GM23338 (cell line): Measurements from ENCODE around the gene ANKH. TPM values are rescaled to one million over a fixed set of nuclear protein-coding genes. Genes with fewer than 3 reads are reported as not detected.

ENCODE experiments used
- ATAC-seq: fragments of 200-7000 bp; cut with Tn5 transposase; 3 replicates; pipeline ENCODE4 v1.9.1; 2020
- DNase-seq: peaks from one replicate; pipeline ENCODE4 v3.0.0-alpha.2; 2015; ENCODE audit warnings: low spot score
- H2AFZ ChIP-seq: fragments of 200-600 bp; sonication (generic); 2 replicates; pipeline ENCODE4 v1.8.0; 2016; ENCODE audit warnings: antibody characterized with exemption, mild to moderate bottlenecking, moderate library complexity
- H3F3A ChIP-seq: fragments of 200-600 bp; sonication (generic); replicated peaks from 2 replicates; pipeline ENCODE4 v1.8.0; 2017; ENCODE audit warnings: antibody characterized with exemption, mixed run types, low read depth
- H3K27ac ChIP-seq: fragments of 200-600 bp; sonication (generic); 2 replicates; pipeline ENCODE4 v1.6.1; 2016; ENCODE audit warnings: low read depth
- H3K27me3 ChIP-seq: fragments of 200-600 bp; sonication (generic); 2 replicates; pipeline ENCODE4 v1.8.0; 2016; ENCODE audit warnings: mild to moderate bottlenecking, mixed run types, moderate library complexity; ENCODE audit not compliant: insufficient read depth
- H3K36me3 ChIP-seq: fragments of 200-600 bp; sonication (generic); 2 replicates; pipeline ENCODE4 v1.8.0; 2016; ENCODE audit warnings: mild to moderate bottlenecking; ENCODE audit not compliant: insufficient read depth
- H3K4me1 ChIP-seq: fragments of 200-600 bp; sonication (generic); 2 replicates; pipeline ENCODE4 v1.8.0; 2016; ENCODE audit warnings: mild to moderate bottlenecking, moderate library complexity; ENCODE audit not compliant: insufficient read depth
- H3K4me2 ChIP-seq: fragments of 200-600 bp; sonication (generic); 2 replicates; pipeline ENCODE4 v1.7.1; 2017; ENCODE audit warnings: mixed run types
- H3K4me3 ChIP-seq: fragments of 200-600 bp; sonication (generic); 2 replicates; pipeline ENCODE4 v1.6.1; 2016; ENCODE audit warnings: mixed run types
- H3K79me2 ChIP-seq: fragments of 200-600 bp; sonication (generic); replicated peaks from 2 replicates; pipeline ENCODE4 v1.8.0; 2017; ENCODE audit warnings: mild to moderate bottlenecking; ENCODE audit not compliant: insufficient read depth
- H3K9me2 ChIP-seq: fragments of 200-600 bp; sonication (generic); 2 replicates; pipeline ENCODE4 v1.8.0; 2017; ENCODE audit not compliant: insufficient read depth
- H4K20me1 ChIP-seq: fragments of 200-600 bp; sonication (generic); replicated peaks from 2 replicates; pipeline ENCODE4 v1.8.0; 2017; ENCODE audit warnings: mild to moderate bottlenecking; ENCODE audit not compliant: insufficient read depth
- H3K27ac Mint-ChIP-seq: 2 replicates; pipeline ENCODE4 v1.8.0; 2020; ENCODE audit warnings: inconsistent platforms, mild to moderate bottlenecking, moderate library complexity, mixed read lengths
- H3K27me3 Mint-ChIP-seq: 3 replicates; pipeline ENCODE4 v1.8.0; 2022; ENCODE audit warnings: low read depth, mild to moderate bottlenecking, moderate library complexity, mixed read lengths, inconsistent platforms; ENCODE audit not compliant: insufficient read depth, poor library complexity
- H3K36me3 Mint-ChIP-seq: 3 replicates; pipeline ENCODE4 v1.8.0; 2021; ENCODE audit warnings: low read depth, mild to moderate bottlenecking, inconsistent platforms, moderate library complexity, mixed read lengths
- H3K4me1 Mint-ChIP-seq: 3 replicates; pipeline ENCODE4 v1.8.0; 2020; ENCODE audit warnings: mild to moderate bottlenecking, inconsistent platforms, mixed read lengths
- H3K4me3 Mint-ChIP-seq: 3 replicates; pipeline ENCODE4 v1.8.0; 2021; ENCODE audit warnings: moderate library complexity, mild to moderate bottlenecking, inconsistent platforms, mixed read lengths
- H3K9me3 Mint-ChIP-seq: 3 replicates; pipeline ENCODE4 v1.8.0; 2020; ENCODE audit warnings: moderate library complexity, mild to moderate bottlenecking, inconsistent platforms, mixed read lengths
- CREB1 ChIP-seq: fragments of 250-450 bp; sonication (Bioruptor Pico); IDR thresholded peaks from 2 replicates; pipeline ENCODE4 v1.5.0; 2020; ENCODE audit warnings: low read depth, mild to moderate bottlenecking, moderate library complexity
- ETS1 ChIP-seq: IDR thresholded peaks from 2 replicates; pipeline ENCODE4 v1.6.1; 2016; ENCODE audit warnings: antibody characterized with exemption
- EZH2 ChIP-seq: fragments of 200-600 bp; sonication (generic); IDR thresholded peaks from one replicate; pipeline ENCODE4 v1.8.0; 2017; ENCODE audit warnings: antibody characterized with exemption, mild to moderate bottlenecking, low read depth; ENCODE audit not compliant: unreplicated experiment
- EZH2phosphoT487 ChIP-seq: fragments of 200-600 bp; sonication (generic); IDR thresholded peaks from one replicate; pipeline ENCODE4 v1.8.1; 2018; ENCODE audit warnings: antibody characterized with exemption; ENCODE audit not compliant: unreplicated experiment
- JUNB ChIP-seq: IDR thresholded peaks from one replicate; pipeline ENCODE4 v1.6.1; 2016; ENCODE audit warnings: antibody characterized with exemption; ENCODE audit not compliant: unreplicated experiment
- NANOG ChIP-seq: IDR thresholded peaks from 2 replicates; pipeline ENCODE4 v1.6.1; 2016; ENCODE audit warnings: antibody characterized with exemption, borderline replicate concordance
- POLR2AphosphoS5 ChIP-seq: IDR thresholded peaks from 2 replicates; pipeline ENCODE4 v1.6.1; 2016; ENCODE audit warnings: antibody characterized with exemption, low read depth
- STAT1 ChIP-seq: IDR thresholded peaks from one replicate; pipeline ENCODE4 v1.6.1; 2016; ENCODE audit warnings: antibody characterized with exemption; ENCODE audit not compliant: unreplicated experiment
- ZNF114 ChIP-seq: fragments of 250-450 bp; sonication (Bioruptor Pico); IDR thresholded peaks from 2 replicates; pipeline ENCODE4 v1.5.0; 2020; ENCODE audit warnings: mild to moderate bottlenecking, moderate library complexity
- ZNF331 ChIP-seq: fragments of 250-450 bp; sonication (Bioruptor Pico); IDR thresholded peaks from 2 replicates; pipeline ENCODE4 v1.5.0; 2020; ENCODE audit warnings: low read depth, mild to moderate bottlenecking, moderate library complexity
- ZNF462 ChIP-seq: fragments of 250-450 bp; sonication (Bioruptor Pico); IDR thresholded peaks from 2 replicates; pipeline ENCODE4 v1.5.0; 2020; ENCODE audit warnings: mild to moderate bottlenecking, moderate library complexity
- polyA plus RNA-seq: library from polyadenylated mRNA; unstranded; fragments of >200 nt; fragmentation: Nextera tagmentation; extraction: Ambion mirVana; gene quantifications from 2 replicates; pipeline ENCODE4 v1.2.1, GENCODE V29; 2016
- total RNA-seq: library from RNA; depleted of rRNA; stranded (reverse); fragments of >200 nt; shearing (Covaris generic); gene quantifications from 2 replicates; pipeline ENCODE4 v1.2.3, GENCODE V29; 2014
- TF ChIP-seq, protein P1 (sequence below): IDR thresholded peaks from one replicate; pipeline ENCODE4 v1.6.1; 2018; ENCODE audit warnings: antibody characterized with exemption; ENCODE audit not compliant: unreplicated experiment
- TF ChIP-seq, protein P2 (sequence below), 2 experiments: fragments of 200-600 bp in 1 of 2; sonication (generic) in 1 of 2; conservative IDR thresholded peaks; 2 replicates each; pipeline versions ENCODE4 v1.5.1 to v1.6.1; 2016 to 2017; ENCODE audit warnings: antibody characterized with exemption in 2 of 2, low read depth in 2 of 2, mild to moderate bottlenecking in 2 of 2, moderate library complexity in 1 of 2

Gene ANKH
- total and polyA plus RNA-seq, 2 experiments from 2014 or later: 5.0 to 6.1 TPM

- H4K20me1 ChIP-seq: no peaks in the 10 kb centered on the region
- no peaks in the 10 kb centered on the region for H3K79me2 ChIP-seq
- no peak overlapping the region for H3K4me3 ChIP-seq
- H3K27me3 ChIP-seq: no peaks in the 10 kb centered on the region
- H3K4me3 Mint-ChIP-seq: no peak overlapping the region
- H3K4me2 ChIP-seq: no peak overlapping the region
- H3K4me1 Mint-ChIP-seq: no peaks in the 10 kb centered on the region
- DNase-seq: no peak
- H3K36me3 ChIP-seq: no peaks in the 10 kb centered on the region
- TF ChIP-seq EZH2phosphoT487 (no peak), EZH2 (no peak), ZNF462 (no peak), NANOG (no peak), POLR2AphosphoS5 (no peak), JUNB (no peak), ETS1 (no peak), STAT1 (no peak), ZNF114 (no peak), ZNF331 (no peak), CREB1 (no peak)
- TF ChIP-seq, protein P1, sequence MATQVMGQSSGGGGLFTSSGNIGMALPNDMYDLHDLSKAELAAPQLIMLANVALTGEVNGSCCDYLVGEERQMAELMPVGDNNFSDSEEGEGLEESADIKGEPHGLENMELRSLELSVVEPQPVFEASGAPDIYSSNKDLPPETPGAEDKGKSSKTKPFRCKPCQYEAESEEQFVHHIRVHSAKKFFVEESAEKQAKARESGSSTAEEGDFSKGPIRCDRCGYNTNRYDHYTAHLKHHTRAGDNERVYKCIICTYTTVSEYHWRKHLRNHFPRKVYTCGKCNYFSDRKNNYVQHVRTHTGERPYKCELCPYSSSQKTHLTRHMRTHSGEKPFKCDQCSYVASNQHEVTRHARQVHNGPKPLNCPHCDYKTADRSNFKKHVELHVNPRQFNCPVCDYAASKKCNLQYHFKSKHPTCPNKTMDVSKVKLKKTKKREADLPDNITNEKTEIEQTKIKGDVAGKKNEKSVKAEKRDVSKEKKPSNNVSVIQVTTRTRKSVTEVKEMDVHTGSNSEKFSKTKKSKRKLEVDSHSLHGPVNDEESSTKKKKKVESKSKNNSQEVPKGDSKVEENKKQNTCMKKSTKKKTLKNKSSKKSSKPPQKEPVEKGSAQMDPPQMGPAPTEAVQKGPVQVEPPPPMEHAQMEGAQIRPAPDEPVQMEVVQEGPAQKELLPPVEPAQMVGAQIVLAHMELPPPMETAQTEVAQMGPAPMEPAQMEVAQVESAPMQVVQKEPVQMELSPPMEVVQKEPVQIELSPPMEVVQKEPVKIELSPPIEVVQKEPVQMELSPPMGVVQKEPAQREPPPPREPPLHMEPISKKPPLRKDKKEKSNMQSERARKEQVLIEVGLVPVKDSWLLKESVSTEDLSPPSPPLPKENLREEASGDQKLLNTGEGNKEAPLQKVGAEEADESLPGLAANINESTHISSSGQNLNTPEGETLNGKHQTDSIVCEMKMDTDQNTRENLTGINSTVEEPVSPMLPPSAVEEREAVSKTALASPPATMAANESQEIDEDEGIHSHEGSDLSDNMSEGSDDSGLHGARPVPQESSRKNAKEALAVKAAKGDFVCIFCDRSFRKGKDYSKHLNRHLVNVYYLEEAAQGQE: no peak
- TF ChIP-seq, protein P2, sequence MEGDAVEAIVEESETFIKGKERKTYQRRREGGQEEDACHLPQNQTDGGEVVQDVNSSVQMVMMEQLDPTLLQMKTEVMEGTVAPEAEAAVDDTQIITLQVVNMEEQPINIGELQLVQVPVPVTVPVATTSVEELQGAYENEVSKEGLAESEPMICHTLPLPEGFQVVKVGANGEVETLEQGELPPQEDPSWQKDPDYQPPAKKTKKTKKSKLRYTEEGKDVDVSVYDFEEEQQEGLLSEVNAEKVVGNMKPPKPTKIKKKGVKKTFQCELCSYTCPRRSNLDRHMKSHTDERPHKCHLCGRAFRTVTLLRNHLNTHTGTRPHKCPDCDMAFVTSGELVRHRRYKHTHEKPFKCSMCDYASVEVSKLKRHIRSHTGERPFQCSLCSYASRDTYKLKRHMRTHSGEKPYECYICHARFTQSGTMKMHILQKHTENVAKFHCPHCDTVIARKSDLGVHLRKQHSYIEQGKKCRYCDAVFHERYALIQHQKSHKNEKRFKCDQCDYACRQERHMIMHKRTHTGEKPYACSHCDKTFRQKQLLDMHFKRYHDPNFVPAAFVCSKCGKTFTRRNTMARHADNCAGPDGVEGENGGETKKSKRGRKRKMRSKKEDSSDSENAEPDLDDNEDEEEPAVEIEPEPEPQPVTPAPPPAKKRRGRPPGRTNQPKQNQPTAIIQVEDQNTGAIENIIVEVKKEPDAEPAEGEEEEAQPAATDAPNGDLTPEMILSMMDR (conservative IDR thresholded peaks at IDR 0.05; ENCODE audit: low read depth in 2 of 2): no peak
- no peak overlapping the region for H3K27ac Mint-ChIP-seq
- no peaks in the 10 kb centered on the region for H3K4me1 ChIP-seq
- H3K36me3 Mint-ChIP-seq: no peaks in the 10 kb centered on the region
- no peak overlapping the region for H2AFZ ChIP-seq
- H3K27ac ChIP-seq: no peak overlapping the region
- no peaks in the 10 kb centered on the region for H3K27me3 Mint-ChIP-seq
- H3F3A ChIP-seq: no peaks in the 10 kb centered on the region
- ATAC-seq: no peak
- H3K9me2 ChIP-seq: no peaks in the 10 kb centered on the region
- no peaks in the 10 kb centered on the region for H3K9me3 Mint-ChIP-seq
Measured at GRCh38 chr5:14812166-14812565, 59.4 kb downstream of the ANKH start.
